HUES48 (cell line): ENCODE data around the gene ERCC6.

Experiments
- H3K27ac ChIP-seq: one replicate; pipeline ENCODE4 v1.7.0; 2013; ENCODE audit warnings: low read depth, low read length, inconsistent platforms
- H3K27me3 ChIP-seq: 2 replicates; pipeline ENCODE4 v1.6.1; 2013; ENCODE audit warnings: mild to moderate bottlenecking, low read length; ENCODE audit not compliant: control insufficient read depth, insufficient read depth
- H3K36me3 ChIP-seq: 2 replicates; pipeline ENCODE4 v1.6.1; 2013; ENCODE audit warnings: low read length; ENCODE audit not compliant: control insufficient read depth, insufficient read depth
- H3K4me1 ChIP-seq: 2 replicates; pipeline ENCODE4 v1.6.1; 2013; ENCODE audit warnings: mild to moderate bottlenecking, low read length; ENCODE audit not compliant: control insufficient read depth, insufficient read depth
- H3K4me3 ChIP-seq: 2 replicates; pipeline ENCODE4 v1.5.1; 2013; ENCODE audit warnings: mild to moderate bottlenecking, low read depth, low read length
- H3K9ac ChIP-seq: 2 replicates; pipeline ENCODE4 v1.6.1; 2013; ENCODE audit warnings: mild to moderate bottlenecking, low read depth, low read length, moderate library complexity
- H3K9me3 ChIP-seq: 2 replicates; pipeline ENCODE4 v1.6.1; 2013; ENCODE audit warnings: low read length; ENCODE audit not compliant: control insufficient read depth, insufficient read depth

The ERCC6 gene

GRCh38 chr10:49512121-49512809 is 26.7 kb downstream of the ERCC6 start:
- no peaks in the 10 kb centered on the region for H3K36me3 ChIP-seq
- H3K9me3 ChIP-seq = no peaks in the 10 kb centered on the region
- H3K9ac ChIP-seq = no peak overlapping the region
- H3K4me1 ChIP-seq = no peaks in the 10 kb centered on the region
- H3K27me3 ChIP-seq = no peaks in the 10 kb centered on the region
- no peak overlapping the region for H3K27ac ChIP-seq
- no peak overlapping the region for H3K4me3 ChIP-seq

GRCh38 chr10:49509771-49510303 is 29.1 kb downstream of the ERCC6 start:
- no peaks in the 10 kb centered on the region for H3K9me3 ChIP-seq
- no peak overlapping the region for H3K27ac ChIP-seq
- H3K36me3 ChIP-seq = no peaks in the 10 kb centered on the region
- no peak overlapping the region for H3K9ac ChIP-seq
- no peaks in the 10 kb centered on the region for H3K27me3 ChIP-seq
- no peak overlapping the region for H3K4me3 ChIP-seq
- peaks cover 6% of the 10 kb centered on the region; the same call in 1 of the 2 replicates for H3K4me1 ChIP-seq

- Histone ChIP-seq H3K36me3 (no peaks in the 10 kb centered on the region), H3K9me3 (no peaks in the 10 kb centered on the region), H3K4me1 (peaks cover 9% of the 10 kb centered on the region; the same call in 1 of the 2 replicates), H3K27me3 (no peaks in the 10 kb centered on the region), H3K27ac (no peak overlapping the region), H3K4me3 (no peak overlapping the region), H3K9ac (no peak overlapping the region)
Measured at GRCh38 chr10:49508654-49509053, 30.3 kb downstream of the ERCC6 start.

GRCh38 chr10:49508249-49508648 is 30.7 kb downstream of the ERCC6 start:
- Histone ChIP-seq H3K4me1 (peaks cover 13% of the 10 kb centered on the region; the same call in 1 of the 2 replicates), H3K27ac (no peak overlapping the region), H3K9ac (no peak overlapping the region), H3K36me3 (no peaks in the 10 kb centered on the region), H3K9me3 (no peaks in the 10 kb centered on the region), H3K4me3 (no peak overlapping the region), H3K27me3 (no peaks in the 10 kb centered on the region)

GRCh38 chr10:49505589-49505988 is 33.3 kb downstream of the ERCC6 start:
- H3K9ac ChIP-seq = no peak overlapping the region
- no peak overlapping the region for H3K4me3 ChIP-seq
- no peak overlapping the region for H3K27ac ChIP-seq
- peaks cover 16% of the 10 kb centered on the region; the same call in 1 of the 2 replicates for H3K4me1 ChIP-seq
- no peaks in the 10 kb centered on the region for H3K9me3 ChIP-seq
- no peaks in the 10 kb centered on the region for H3K36me3 ChIP-seq
- H3K27me3 ChIP-seq = no peaks in the 10 kb centered on the region

- H3K36me3 ChIP-seq = no peaks in the 10 kb centered on the region
- no peak overlapping the region for H3K4me3 ChIP-seq
- H3K4me1 ChIP-seq = peaks cover 16% of the 10 kb centered on the region; the same call in 1 of the 2 replicates
- H3K27me3 ChIP-seq = no peaks in the 10 kb centered on the region
- H3K27ac ChIP-seq = no peak overlapping the region
- H3K9ac ChIP-seq = no peak overlapping the region
- no peaks in the 10 kb centered on the region for H3K9me3 ChIP-seq
Measured at GRCh38 chr10:49505076-49505475, 33.8 kb downstream of the ERCC6 start.

- Histone ChIP-seq H3K27me3 (no peaks in the 10 kb centered on the region), H3K36me3 (no peaks in the 10 kb centered on the region), H3K4me1 (peaks cover 16% of the 10 kb centered on the region; the same call in 1 of the 2 replicates), H3K4me3 (no peak overlapping the region), H3K9ac (no peak overlapping the region), H3K9me3 (no peaks in the 10 kb centered on the region), H3K27ac (no peak overlapping the region)
Measured at GRCh38 chr10:49504528-49504927, 34.4 kb downstream of the ERCC6 start.

- H3K27ac ChIP-seq = no peak overlapping the region
- H3K36me3 ChIP-seq = no peaks in the 10 kb centered on the region
- no peaks in the 10 kb centered on the region for H3K27me3 ChIP-seq
- no peak overlapping the region for H3K4me3 ChIP-seq
- H3K9me3 ChIP-seq = no peaks in the 10 kb centered on the region
- H3K4me1 ChIP-seq = peaks cover 16% of the 10 kb centered on the region; the same call in 1 of the 2 replicates
- H3K9ac ChIP-seq = no peak overlapping the region
Measured at GRCh38 chr10:49502358-49502757, 36.6 kb downstream of the ERCC6 start.

GRCh38 chr10:49500412-49500811 is 38.5 kb downstream of the ERCC6 start:
- H3K36me3 ChIP-seq = no peaks in the 10 kb centered on the region
- H3K4me3 ChIP-seq = no peak overlapping the region

GRCh38 chr10:49499305-49499851 is 39.5 kb downstream of the ERCC6 start:
- no peak overlapping the region for H3K4me3 ChIP-seq
- peaks cover 10% of the 10 kb centered on the region; the same call in 1 of the 2 replicates for H3K4me1 ChIP-seq
- no peaks in the 10 kb centered on the region for H3K27me3 ChIP-seq
- no peak overlapping the region for H3K9ac ChIP-seq
- no peaks in the 10 kb centered on the region for H3K36me3 ChIP-seq
- H3K9me3 ChIP-seq = no peaks in the 10 kb centered on the region
- H3K27ac ChIP-seq = no peak overlapping the region

More at GRCh38 chr10:49500412-49500811, 38.5 kb downstream of the ERCC6 start:
- Histone ChIP-seq H3K27ac (no peak overlapping the region), H3K4me1 (peaks cover 10% of the 10 kb centered on the region; the same call in 1 of the 2 replicates), H3K9ac (no peak overlapping the region), H3K27me3 (no peaks in the 10 kb centered on the region), H3K9me3 (no peaks in the 10 kb centered on the region)

- no peak overlapping the region for H3K4me3 ChIP-seq
- no peak overlapping the region for H3K27ac ChIP-seq
- H3K4me1 ChIP-seq = peaks cover 5% of the 10 kb centered on the region; the same call in 1 of the 2 replicates
- H3K27me3 ChIP-seq = no peaks in the 10 kb centered on the region
- no peak overlapping the region for H3K9ac ChIP-seq
- no peaks in the 10 kb centered on the region for H3K9me3 ChIP-seq
- no peaks in the 10 kb centered on the region for H3K36me3 ChIP-seq
Measured at GRCh38 chr10:49498425-49498824, 40.5 kb downstream of the ERCC6 start.
